HepG2 (cell line): ENCODE data around the gene MMRN2. TPM values are rescaled to one million over a fixed set of nuclear protein-coding genes. Genes with fewer than 3 reads are reported as not detected.

Experiments
- ATAC-seq: fragments of 200-7000 bp; cut with Tn5 transposase; 3 replicates; pipeline ENCODE4 v1.9.1; 2020; ENCODE audit warnings: mild to moderate bottlenecking, moderate library complexity
- BruUV-seq: library from RNA; stranded (reverse); fragments of 400-500 nt; replicated peaks from 2 replicates; lab custom pipeline; 2021; lab: Mats Ljungman, UMichigan
- CTCF ChIA-PET: fragments of 300-600 bp; formaldehyde crosslinking; extraction: SDS; loops from one replicate; lab custom pipeline; 2021; ENCODE audit warnings: low total read pairs, inconsistent platforms, low intra/inter-chr PET ratio; lab: Yijun Ruan, JAX
- POLR2A ChIA-PET: fragments of 350-600 bp; sonication (Branson Sonifier 250); formaldehyde crosslinking; loops from one replicate; lab custom pipeline; 2020; ENCODE audit warnings: antibody characterized with exemption, inconsistent platforms; lab: Yijun Ruan, JAX
- DNase-seq: peaks from one replicate; pipeline ENCODE4 v3.0.0-alpha.2; 2015; ENCODE audit warnings: low spot score
- FAIRE-seq: peaks from 3 replicates; lab custom pipeline; 2011; peaks lifted over from hg19 to GRCh38; lab: Jason Lieb, UNC
- H2AFZ ChIP-seq: one replicate; pipeline ENCODE4 v1.6.1; 2011; ENCODE audit warnings: low read length, inconsistent platforms
- H3K27ac ChIP-seq: fragments of 300-600 bp; 3 replicates; pipeline ENCODE4 v1.8.0; 2011; ENCODE audit warnings: mixed run types, mild to moderate bottlenecking, mixed read lengths, low read length, inconsistent platforms; ENCODE audit not compliant: insufficient read depth; ENCODE audit errors: extremely low read length
- H3K27me3 ChIP-seq, 2 experiments: fragments of 200-600 bp in 1 of 2; 2 replicates in 1 of 2; 3 replicates in 1 of 2; pipeline versions ENCODE4 v1.6.0 to v1.8.0; 2011; ENCODE audit warnings: low read length in 2 of 2, mild to moderate bottlenecking in 2 of 2, moderate library complexity in 2 of 2, inconsistent platforms in 1 of 2; ENCODE audit not compliant: insufficient read depth in 2 of 2, control insufficient read depth in 1 of 2
- H3K36me3 ChIP-seq, 2 experiments: fragments of 200-600 bp in 1 of 2; replicated peaks in 1 of 2; 2 replicates in 1 of 2; 3 replicates in 1 of 2; pipeline versions ENCODE4 v1.5.1 to v1.8.0; 2011; ENCODE audit warnings: low read length in 2 of 2, inconsistent platforms in 1 of 2; ENCODE audit not compliant: insufficient read depth in 2 of 2, control insufficient read depth in 1 of 2
- H3K4me1 ChIP-seq: 2 replicates; pipeline ENCODE4 v1.5.1; 2012; ENCODE audit warnings: low read length, inconsistent platforms; ENCODE audit not compliant: insufficient read depth
- H3K4me2 ChIP-seq: 2 replicates; pipeline ENCODE4 v1.6.0; 2011; ENCODE audit warnings: low read depth, low read length, inconsistent platforms
- H3K4me3 ChIP-seq, 3 experiments: fragments of 200-600 bp in 1 of 3; sonication (generic), shearing (Covaris generic) in 1 of 3; replicated peaks in 1 of 3; 2 replicates each; pipeline ENCODE4 v1.5.1; 2011 to 2016; ENCODE audit warnings: low read length in 3 of 3, inconsistent platforms in 2 of 3, low read depth in 2 of 3, mild to moderate bottlenecking in 2 of 3, control low read depth in 1 of 3, mixed read lengths in 1 of 3; ENCODE audit not compliant: insufficient read depth in 1 of 3
- H3K79me2 ChIP-seq: one replicate; pipeline ENCODE4 v1.6.1; 2011; ENCODE audit warnings: low read length, inconsistent platforms; ENCODE audit not compliant: insufficient read depth
- H3K9ac ChIP-seq: 2 replicates; pipeline ENCODE4 v1.6.0; 2011; ENCODE audit warnings: mild to moderate bottlenecking, low read depth, low read length, inconsistent platforms; ENCODE audit not compliant: insufficient read depth
- H3K9me3 ChIP-seq: 2 replicates; pipeline ENCODE4 v1.5.1; 2012; ENCODE audit warnings: mild to moderate bottlenecking, low read length
- H4K20me1 ChIP-seq: 2 replicates; pipeline ENCODE4 v1.6.0; 2011; ENCODE audit warnings: inconsistent platforms, mild to moderate bottlenecking, low read length, moderate library complexity; ENCODE audit not compliant: insufficient read depth
- HHEX ChIP-seq: IDR thresholded peaks from 2 replicates; pipeline ENCODE4 v1.6.1; 2016; ENCODE audit warnings: control low read depth
- KLF15 ChIP-seq: sonication (generic); formaldehyde crosslinking; IDR thresholded peaks from 2 replicates; pipeline ENCODE4 v1.8.1; 2023; ENCODE audit warnings: borderline replicate concordance, mild to moderate bottlenecking, inconsistent platforms, missing genetic modification reagents, mixed read lengths
- MATR3 ChIP-seq: sonication (generic); formaldehyde crosslinking; IDR thresholded peaks from 2 replicates; pipeline ENCODE4 v1.4.0; 2020; ENCODE audit warnings: missing genetic modification reagents
- NR2F6 ChIP-seq, 2 experiments: IDR thresholded peaks; 2 replicates each; pipeline ENCODE4 v1.6.1; 2016; ENCODE audit warnings: antibody characterized with exemption in 1 of 2, mild to moderate bottlenecking in 1 of 2
- POLR2AphosphoS2 ChIP-seq: IDR thresholded peaks from 2 replicates; pipeline ENCODE4 v1.6.1; 2011; ENCODE audit warnings: low read depth, low read length, improper control_type of control experiment
- SETDB1 ChIP-seq: sonication (generic); formaldehyde crosslinking; IDR thresholded peaks from 2 replicates; pipeline ENCODE4 v1.5.1; 2020; ENCODE audit warnings: missing genetic modification reagents, mild to moderate bottlenecking, borderline replicate concordance
- ZNF260 ChIP-seq: sonication (generic); formaldehyde crosslinking; IDR thresholded peaks from 2 replicates; pipeline ENCODE4 v1.4.0; 2020; ENCODE audit warnings: missing genetic modification reagents, low read depth, mild to moderate bottlenecking, borderline replicate concordance
- ZNF546 ChIP-seq: sonication (generic); formaldehyde crosslinking; conservative IDR thresholded peaks from 2 replicates; pipeline ENCODE4 v1.8.1; 2023; ENCODE audit warnings: mild to moderate bottlenecking, missing genetic modification reagents
- ZNF737 ChIP-seq: sonication (generic); formaldehyde crosslinking; IDR thresholded peaks from 2 replicates; pipeline ENCODE4 v1.5.0; 2020; ENCODE audit warnings: missing genetic modification reagents, mild to moderate bottlenecking, borderline replicate concordance
- WGBS: methylation state at CpG from one replicate; pipeline ENCODE4 v1.1.6; 2017; ENCODE audit warnings: low lambda C conversion rate; 5-methylcytosine and 5-hydroxymethylcytosine counted together
- in situ Hi-C: cut with HindIII; loops from 2 replicates; pipeline ENCODE4 v1.10.0; 2017; ENCODE audit warnings: low pct_unique_long_range_greater_than_20kb; ENCODE audit not compliant: extremely low pct_ligation_motif_present
- intact Hi-C: fragments of 100-400 bp; cut with micrococcal nuclease; formaldehyde crosslinking; loops from one replicate; pipeline ENCODE4 v1.10.0; 2022; ENCODE audit not compliant: unreplicated experiment
- polyA plus RNA-seq, 8 experiments: library from polyadenylated mRNA; depleted of rRNA in 3 of 8; stranded (reverse) in 7 of 8; unstranded in 1 of 8; fragments of >200 nt; fragmentation: Illumina TruSeq in 4 of 8; extraction: Trizol in 4 of 8; gene quantifications; 2 replicates each; pipeline versions ENCODE4 v1.2.1 to v1.2.3, GENCODE V29; 2011 to 2016; ENCODE audit warnings: low read depth in 4 of 8, missing spikeins in 1 of 8, mixed read lengths in 1 of 8; ENCODE audit not compliant: insufficient read depth in 1 of 8
- total RNA-seq, 5 experiments: library from RNA; depleted of rRNA; stranded (reverse); fragments of >200 nt; fragmentation: Illumina TruSeq; extraction: Trizol; gene quantifications; 2 replicates each; pipeline ENCODE4 v1.2.3, GENCODE V29; 2016; ENCODE audit warnings: low read depth in 1 of 5
- TF ChIP-seq, protein P1 (sequence below): sonication (generic); formaldehyde crosslinking; IDR thresholded peaks from 2 replicates; pipeline ENCODE4 v1.4.0; 2020; ENCODE audit warnings: missing genetic modification reagents
- TF ChIP-seq, protein P2 (sequence below): IDR thresholded peaks from 2 replicates; pipeline ENCODE4 v1.6.1; 2016; ENCODE audit warnings: missing genetic modification reagents, missing compliant biosample characterization
- TF ChIP-seq, protein P3 (sequence below): fragments of 450-650 bp; IDR thresholded peaks from 2 replicates; pipeline ENCODE4 v1.6.1; 2017; ENCODE audit warnings: mild to moderate bottlenecking

Gene MMRN2
- total and polyA plus RNA-seq, 2 of the 13 experiments (the other 11 are each of a cell fraction or from before 2014, with no cell fraction given): 0.04 TPM; not detected in 1

DNA sequence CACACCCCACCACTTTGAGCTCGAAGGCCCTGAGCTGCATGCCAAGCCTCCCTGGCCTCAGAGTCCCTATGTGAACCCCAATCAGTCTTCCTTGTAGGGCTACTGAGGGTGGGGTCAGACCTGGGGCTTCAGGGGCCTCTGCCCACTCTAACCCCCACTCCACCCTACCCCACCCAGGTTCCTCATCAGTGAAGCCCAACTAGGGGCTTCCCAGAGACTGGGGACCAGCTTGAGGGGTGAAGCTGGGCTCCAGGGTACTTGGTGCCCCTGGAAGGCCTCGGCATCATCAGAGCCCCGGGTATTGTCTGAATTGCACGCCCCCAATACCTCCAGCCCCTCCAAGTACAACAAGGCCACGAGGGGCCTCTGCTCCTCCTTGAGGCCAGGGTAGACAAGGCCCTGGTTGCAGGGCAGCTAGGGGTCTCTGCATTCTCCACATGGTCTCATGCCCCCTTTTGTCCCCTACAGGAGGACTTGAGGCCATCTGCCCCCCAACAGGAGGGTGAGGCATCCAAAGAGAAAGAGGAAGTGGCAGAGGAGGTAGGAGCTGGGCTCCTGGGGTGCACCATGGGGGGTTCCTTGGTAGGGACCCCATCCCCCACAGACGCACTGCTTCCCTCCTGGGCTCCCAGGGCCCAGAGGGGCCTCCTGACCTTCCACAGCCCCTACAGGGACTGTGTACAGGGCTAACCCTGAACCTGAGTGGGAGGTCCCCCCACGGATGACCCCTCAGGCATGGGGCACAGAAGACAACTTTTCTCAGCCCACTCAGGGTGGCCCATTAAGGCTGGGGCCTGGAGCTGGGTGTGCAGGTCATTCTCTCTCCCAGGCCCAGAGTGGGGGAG, 4.9 kb upstream of the MMRN2 start:
- ChIA-PET CTCF (no interaction called here), POLR2A (interaction anchor here (0.6 kb wide), 1 partner anchor 66 kb away, joined by 3 read pairs; no protein-coding TSS in a partner anchor)
- peaks cover 6 to 57% of the 10 kb centered on the region in 2 experiments; a peak in 4 of 5 replicates for H3K27me3 ChIP-seq
- in situ Hi-C loops (no loop called here), intact Hi-C loops (no loop called here)
- H3K27ac ChIP-seq: no peak overlapping the region
- no peak for DNase-seq
- no peak for ATAC-seq
- FAIRE-seq: no peak
- TF ChIP-seq, protein P1, sequence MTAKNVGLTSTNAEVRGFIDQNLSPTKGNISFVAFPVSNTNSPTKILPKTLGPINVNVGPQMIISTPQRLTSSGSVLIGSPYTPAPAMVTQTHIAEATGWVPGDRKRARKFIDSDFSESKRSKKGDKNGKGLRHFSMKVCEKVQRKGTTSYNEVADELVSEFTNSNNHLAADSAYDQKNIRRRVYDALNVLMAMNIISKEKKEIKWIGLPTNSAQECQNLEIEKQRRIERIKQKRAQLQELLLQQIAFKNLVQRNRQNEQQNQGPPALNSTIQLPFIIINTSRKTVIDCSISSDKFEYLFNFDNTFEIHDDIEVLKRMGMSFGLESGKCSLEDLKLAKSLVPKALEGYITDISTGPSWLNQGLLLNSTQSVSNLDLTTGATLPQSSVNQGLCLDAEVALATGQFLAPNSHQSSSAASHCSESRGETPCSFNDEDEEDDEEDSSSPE (CRISPR knock-in tag): no peak
- no peak overlapping the region for H3K4me3 ChIP-seq
- no peaks in the 10 kb centered on the region for H3K79me2 ChIP-seq
- peaks cover 59% of the 10 kb centered on the region for H3K4me1 ChIP-seq
- H4K20me1 ChIP-seq: no peaks in the 10 kb centered on the region
- H3K4me2 ChIP-seq: no peak overlapping the region
- no peak overlapping the region for H3K9ac ChIP-seq
- no TSS peak for BruUV-seq
- no peak overlapping the region for H2AFZ ChIP-seq
- H3K9me3 ChIP-seq: no peaks in the 10 kb centered on the region
- H3K36me3 ChIP-seq: no peaks in the 10 kb centered on the region
- 10% methylated on average over 5 of the region's 7 CpGs for WGBS

DNA sequence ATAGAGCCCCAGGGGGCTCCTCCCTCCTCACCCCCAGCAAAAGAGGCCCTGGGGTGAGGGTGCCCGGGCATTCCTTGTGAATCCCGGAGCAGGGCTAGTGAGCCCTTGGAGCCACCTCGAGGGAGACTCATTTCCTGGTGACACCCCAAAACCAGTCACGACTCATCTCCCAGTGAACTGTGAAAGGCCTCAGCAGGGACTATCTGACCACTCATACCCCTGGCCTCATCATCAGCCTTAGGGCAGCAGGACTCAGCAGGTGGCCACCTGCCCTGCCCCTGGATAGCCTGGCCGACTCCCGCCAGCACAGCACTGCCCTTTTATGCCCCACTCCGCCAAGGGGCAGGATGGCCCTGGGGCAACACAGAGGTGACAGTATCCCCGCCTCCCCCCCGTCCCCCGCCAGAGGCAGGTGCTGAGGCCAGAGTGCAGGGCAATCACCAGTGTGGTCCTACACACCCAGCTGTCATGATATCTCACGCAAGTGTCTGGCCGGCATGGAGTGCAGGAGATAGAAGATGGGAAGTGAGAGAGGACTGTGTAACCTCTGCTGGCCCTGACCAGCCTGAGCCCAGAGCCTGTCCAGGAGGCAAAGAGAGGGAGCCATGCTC, 4.2 kb upstream of the MMRN2 start:
- intact Hi-C loops (no loop called here), in situ Hi-C loops (no loop called here)
- no peaks in the 10 kb centered on the region for H3K9me3 ChIP-seq
- FAIRE-seq: no peak
- no peaks in the 10 kb centered on the region for H4K20me1 ChIP-seq
- no peak overlapping the region for H3K9ac ChIP-seq
- no peak overlapping the region for H3K4me3 ChIP-seq
- H3K4me2 ChIP-seq: no peak overlapping the region
- no TSS peak for BruUV-seq
- peaks cover 58% of the 10 kb centered on the region for H3K4me1 ChIP-seq
- DNase-seq: no peak
- H3K36me3 ChIP-seq: no peaks in the 10 kb centered on the region
- POLR2A ChIA-PET: interaction anchor here (0.6 kb wide), 1 partner anchor 67 kb away, joined by 3 read pairs; no protein-coding TSS in a partner anchor
- H3K27ac ChIP-seq: no peak overlapping the region
- CTCF ChIA-PET: interaction anchor here (1.8 kb wide), 1 partner anchor 22 kb away, joined by 20 read pairs; no protein-coding TSS in a partner anchor
- peaks cover 10 to 64% of the 10 kb centered on the region in 2 experiments for H3K27me3 ChIP-seq
- H3K79me2 ChIP-seq: no peaks in the 10 kb centered on the region
- 10% methylated on average over 2 of the region's 12 CpGs for WGBS
- ATAC-seq: no peak
- no peak overlapping the region for H2AFZ ChIP-seq
- TF ChIP-seq, protein P2, sequence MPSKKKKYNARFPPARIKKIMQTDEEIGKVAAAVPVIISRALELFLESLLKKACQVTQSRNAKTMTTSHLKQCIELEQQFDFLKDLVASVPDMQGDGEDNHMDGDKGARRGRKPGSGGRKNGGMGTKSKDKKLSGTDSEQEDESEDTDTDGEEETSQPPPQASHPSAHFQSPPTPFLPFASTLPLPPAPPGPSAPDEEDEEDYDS (CRISPR knock-in tag): no peak
- TF ChIP-seq ZNF260 (CRISPR knock-in tag): no peak
- no peak for TF ChIP-seq MATR3 (CRISPR knock-in tag)
- TF ChIP-seq SETDB1 (CRISPR knock-in tag): no peak
- no peak for TF ChIP-seq ZNF546 (CRISPR knock-in tag)
- TF ChIP-seq KLF15 (CRISPR knock-in tag): no peak
- no peak for TF ChIP-seq ZNF737 (CRISPR knock-in tag)
- TF ChIP-seq HHEX (CRISPR knock-in tag): no peak
- no peak for TF ChIP-seq POLR2AphosphoS2
- TF ChIP-seq NR2F6 (IDR thresholded peaks at IDR 0.05): no peak
- no peak for TF ChIP-seq NR2F6 (CRISPR knock-in tag; IDR thresholded peaks at IDR 0.05)
- TF ChIP-seq, protein P3, sequence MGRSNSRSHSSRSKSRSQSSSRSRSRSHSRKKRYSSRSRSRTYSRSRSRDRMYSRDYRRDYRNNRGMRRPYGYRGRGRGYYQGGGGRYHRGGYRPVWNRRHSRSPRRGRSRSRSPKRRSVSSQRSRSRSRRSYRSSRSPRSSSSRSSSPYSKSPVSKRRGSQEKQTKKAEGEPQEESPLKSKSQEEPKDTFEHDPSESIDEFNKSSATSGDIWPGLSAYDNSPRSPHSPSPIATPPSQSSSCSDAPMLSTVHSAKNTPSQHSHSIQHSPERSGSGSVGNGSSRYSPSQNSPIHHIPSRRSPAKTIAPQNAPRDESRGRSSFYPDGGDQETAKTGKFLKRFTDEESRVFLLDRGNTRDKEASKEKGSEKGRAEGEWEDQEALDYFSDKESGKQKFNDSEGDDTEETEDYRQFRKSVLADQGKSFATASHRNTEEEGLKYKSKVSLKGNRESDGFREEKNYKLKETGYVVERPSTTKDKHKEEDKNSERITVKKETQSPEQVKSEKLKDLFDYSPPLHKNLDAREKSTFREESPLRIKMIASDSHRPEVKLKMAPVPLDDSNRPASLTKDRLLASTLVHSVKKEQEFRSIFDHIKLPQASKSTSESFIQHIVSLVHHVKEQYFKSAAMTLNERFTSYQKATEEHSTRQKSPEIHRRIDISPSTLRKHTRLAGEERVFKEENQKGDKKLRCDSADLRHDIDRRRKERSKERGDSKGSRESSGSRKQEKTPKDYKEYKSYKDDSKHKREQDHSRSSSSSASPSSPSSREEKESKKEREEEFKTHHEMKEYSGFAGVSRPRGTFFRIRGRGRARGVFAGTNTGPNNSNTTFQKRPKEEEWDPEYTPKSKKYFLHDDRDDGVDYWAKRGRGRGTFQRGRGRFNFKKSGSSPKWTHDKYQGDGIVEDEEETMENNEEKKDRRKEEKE: no peak
